Sigmoid colon (tissue), 7 donors: ENCODE results near the gene TM4SF18. TPM values are rescaled to one million over a fixed set of nuclear protein-coding genes. Genes with fewer than 3 reads are reported as not detected.

Experiments used
- DNase-seq: peaks from one replicate; pipeline ENCODE4 v3.0.0-alpha.2; 2019
- H3K27ac ChIP-seq, 4 donors: fragments of 200-600 bp; sonication (generic); one replicate each; pipeline ENCODE4 v1.5.1; 2016 to 2019; ENCODE audit warnings: mild to moderate bottlenecking in 1 of 4
- H3K27me3 ChIP-seq, 3 donors: fragments of 200-600 bp; sonication (generic); one replicate each; pipeline ENCODE4 v1.5.1; 2019; ENCODE audit warnings: mild to moderate bottlenecking in 1 of 3
- H3K36me3 ChIP-seq, 4 donors: fragments of 200-600 bp; sonication (generic); one replicate each; pipeline ENCODE4 v1.5.1; 2016 to 2019
- H3K4me1 ChIP-seq, 4 donors: fragments of 200-600 bp; sonication (generic); one replicate each; pipeline ENCODE4 v1.5.1; 2017 to 2019
- H3K4me3 ChIP-seq, 4 donors: fragments of 200-600 bp; sonication (generic); one replicate each; pipeline ENCODE4 v1.5.1; 2017 to 2019; ENCODE audit warnings: mild to moderate bottlenecking in 2 of 4, moderate library complexity in 1 of 4
- H3K9me3 ChIP-seq, 4 donors: fragments of 200-600 bp in 3 of 4; sonication (generic) in 3 of 4; one replicate each; pipeline versions ENCODE4 v1.5.1 to v1.6.1; 2013 to 2019
- CTCF ChIP-seq, 4 experiments: fragments of 450-650 bp in 3 of 4; fragments of 200-600 bp in 1 of 4; IDR thresholded peaks; one replicate each; pipeline ENCODE4 v1.5.1; 2016 to 2019; ENCODE audit warnings: antibody characterized with exemption in 4 of 4, mild to moderate bottlenecking in 3 of 4, moderate library complexity in 2 of 4
- EP300 ChIP-seq, 4 donors: sonication (generic); formaldehyde crosslinking; IDR thresholded peaks; one replicate each; pipeline ENCODE4 v1.6.1; 2017; ENCODE audit warnings: antibody characterized with exemption in 4 of 4
- POLR2A ChIP-seq, 2 donors: fragments of 450-650 bp; IDR thresholded peaks; one replicate each; pipeline ENCODE4 v1.6.1; 2016; ENCODE audit warnings: antibody characterized with exemption in 2 of 2, mild to moderate bottlenecking in 2 of 2, moderate library complexity in 2 of 2
- POLR2AphosphoS5 ChIP-seq, 4 donors: sonication (generic); formaldehyde crosslinking; IDR thresholded peaks; one replicate each; pipeline ENCODE4 v1.6.1; 2017; ENCODE audit warnings: antibody characterized with exemption in 4 of 4
- WGBS, 2 donors: extraction: QIAGEN DNeasy Blood & Tissue Kit; methylation state at CpG; one replicate each; pipeline ENCODE4 v1.1.7; 2013; 5-methylcytosine and 5-hydroxymethylcytosine counted together
- intact Hi-C: fragments of 100-400 bp; cut with DNase I; formaldehyde crosslinking; loops from one replicate; pipeline ENCODE4 v1.15.1; 2023
- polyA plus RNA-seq, 3 donors: library from polyadenylated mRNA; stranded (reverse); fragments of 200-250 nt; gene quantifications; one replicate each; pipeline ENCODE4 v1.2.3, GENCODE V29; 2013
- total RNA-seq, 4 donors: library from RNA; depleted of rRNA; stranded (reverse); fragments of >200 nt; gene quantifications; one replicate each; pipeline ENCODE4 v1.1.0, GENCODE V29; 2016
- donor health status: healthy with polysubstance abuse.
- donor health status: Bipolar disorder and iron deficiency.
- donor health status: healthy.

The TM4SF18 gene
- total and polyA plus RNA-seq, 7 donors = 0.46 to 11.6 (median 2.3) TPM

- Histone ChIP-seq H3K27ac (no peak overlapping the region), H3K36me3 (no peaks in the 10 kb centered on the region), H3K4me1 (no peaks in the 10 kb centered on the region), H3K4me3 (no peak overlapping the region), H3K9me3 (no peaks in the 10 kb centered on the region), H3K27me3 (no peaks in the 10 kb centered on the region)
- TF ChIP-seq CTCF (IDR thresholded peaks at IDR 0.05) (no peak), EP300 (IDR thresholded peaks at IDR 0.05) (no peak), POLR2AphosphoS5 (IDR thresholded peaks at IDR 0.05) (no peak), POLR2A (IDR thresholded peaks at IDR 0.05) (no peak)
- intact Hi-C loops = no loop called here
- no peak for DNase-seq
- WGBS, 2 donors = 88 to 89% methylated on average over 5 of the region's 5 CpGs
These were observed 44.8 kb downstream of the TM4SF18 start for GRCh38 chr3:149288655-149289054.

GRCh38 chr3:149284034-149284433 is 49.4 kb downstream of the TM4SF18 start:
- H3K4me1 ChIP-seq = peaks cover 0 to 6% (median 0%) of the 10 kb centered on the region in 4 donors
- H3K36me3 ChIP-seq = no peaks in the 10 kb centered on the region
- 90 to 95% methylated on average over 23 of the region's 23 CpGs for WGBS, 2 donors
- no peaks in the 10 kb centered on the region for H3K27me3 ChIP-seq
- no peak overlapping the region for H3K4me3 ChIP-seq
- intact Hi-C loops = no loop called here
- no peaks in the 10 kb centered on the region for H3K9me3 ChIP-seq
- no peak for TF ChIP-seq POLR2A (IDR thresholded peaks at IDR 0.05)
- TF ChIP-seq CTCF (IDR thresholded peaks at IDR 0.05) = no peak
- no peak for TF ChIP-seq POLR2AphosphoS5 (IDR thresholded peaks at IDR 0.05)
- no peak for TF ChIP-seq EP300 (IDR thresholded peaks at IDR 0.05)
- DNase-seq = no peak
- no peak overlapping the region for H3K27ac ChIP-seq

GRCh38 chr3:149283401-149283800 is 50.0 kb downstream of the TM4SF18 start:
- Histone ChIP-seq H3K4me3 (no peak overlapping the region), H3K4me1 (peaks cover 0 to 9% (median 0%) of the 10 kb centered on the region in 4 donors), H3K27ac (no peak overlapping the region), H3K9me3 (no peaks in the 10 kb centered on the region), H3K36me3 (no peaks in the 10 kb centered on the region), H3K27me3 (no peaks in the 10 kb centered on the region)
- intact Hi-C loops = no loop called here
- DNase-seq = no peak
- TF ChIP-seq CTCF (IDR thresholded peaks at IDR 0.05) (no peak), EP300 (IDR thresholded peaks at IDR 0.05) (no peak), POLR2A (IDR thresholded peaks at IDR 0.05) (no peak), POLR2AphosphoS5 (IDR thresholded peaks at IDR 0.05) (no peak)
- WGBS, 2 donors = 20 to 70% methylated on average over 5 of the region's 5 CpGs

GRCh38 chr3:149282836-149283235 is 50.6 kb downstream of the TM4SF18 start:
- no peak overlapping the region for H3K27ac ChIP-seq
- TF ChIP-seq POLR2A (IDR thresholded peaks at IDR 0.05) (no peak), POLR2AphosphoS5 (IDR thresholded peaks at IDR 0.05) (no peak), EP300 (IDR thresholded peaks at IDR 0.05) (no peak), CTCF (IDR thresholded peaks at IDR 0.05) (no peak)
- peaks cover 0 to 9% (median 0%) of the 10 kb centered on the region in 4 donors for H3K4me1 ChIP-seq
- H3K9me3 ChIP-seq = no peaks in the 10 kb centered on the region
- no peaks in the 10 kb centered on the region for H3K36me3 ChIP-seq
- no peaks in the 10 kb centered on the region for H3K27me3 ChIP-seq
- intact Hi-C loops = no loop called here
- H3K4me3 ChIP-seq = no peak overlapping the region
- DNase-seq = no peak

GRCh38 chr3:149282322-149282721 is 51.1 kb downstream of the TM4SF18 start:
- no peak for DNase-seq
- Histone ChIP-seq H3K27me3 (no peaks in the 10 kb centered on the region), H3K9me3 (no peaks in the 10 kb centered on the region), H3K27ac (no peak overlapping the region), H3K4me3 (no peak overlapping the region), H3K4me1 (peaks cover 0 to 9% (median 0%) of the 10 kb centered on the region in 4 donors), H3K36me3 (no peaks in the 10 kb centered on the region)
- TF ChIP-seq CTCF (IDR thresholded peaks at IDR 0.05) = no peak
- no peak for TF ChIP-seq POLR2A (IDR thresholded peaks at IDR 0.05)
- TF ChIP-seq POLR2AphosphoS5 (IDR thresholded peaks at IDR 0.05) = no peak
- no peak for TF ChIP-seq EP300 (IDR thresholded peaks at IDR 0.05)
- intact Hi-C loops = no loop called here
- WGBS, 2 donors = 96 to 97% methylated on average over 1 of the region's 1 CpG
